Gastroesophageal sphincter (tissue), 3 donors: ENCODE data around the gene NUP205.

Experiments used
- EP300 ChIP-seq: sonication (generic); formaldehyde crosslinking; IDR thresholded peaks from one replicate; pipeline ENCODE4 v1.6.1; 2017; ENCODE audit warnings: antibody characterized with exemption, mild to moderate bottlenecking
- POLR2A ChIP-seq, 2 donors: fragments of 450-650 bp; IDR thresholded peaks; one replicate each; pipeline ENCODE4 v1.6.1; 2017; ENCODE audit warnings: antibody characterized with exemption in 2 of 2, mild to moderate bottlenecking in 2 of 2, moderate library complexity in 1 of 2
- TF ChIP-seq, protein P1 (sequence below), 4 experiments: fragments of 200-600 bp in 2 of 4; fragments of 450-650 bp in 2 of 4; sonication (generic) in 1 of 4; IDR thresholded peaks; one replicate each; pipeline ENCODE4 v1.5.1; 2017 to 2019; ENCODE audit warnings: antibody characterized with exemption in 4 of 4, mild to moderate bottlenecking in 2 of 4, moderate library complexity in 2 of 4

DNA sequence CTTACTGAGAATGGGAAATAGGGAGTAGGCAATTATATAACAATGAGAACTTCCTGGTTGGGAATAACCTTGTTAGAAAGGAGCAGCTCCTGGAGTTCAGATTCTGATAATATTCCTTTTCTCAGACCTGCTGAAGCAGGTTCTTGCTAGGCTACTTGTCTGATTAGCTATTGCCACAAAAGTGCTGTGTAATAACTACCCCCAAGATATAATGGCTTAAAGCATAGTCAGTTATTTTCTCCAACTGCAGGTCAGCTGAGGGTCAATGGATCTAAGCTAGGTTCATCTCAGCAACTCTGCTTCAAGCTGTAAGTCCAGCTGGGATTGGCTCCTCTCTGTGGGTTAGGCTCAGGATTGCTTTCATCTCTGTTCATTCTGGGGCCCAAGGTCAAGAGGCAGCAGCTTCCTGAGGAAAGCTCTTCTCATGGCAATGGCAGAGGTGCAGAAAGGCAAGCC is 38.5 kb upstream of the NUP205 start:
- TF ChIP-seq, protein P1, sequence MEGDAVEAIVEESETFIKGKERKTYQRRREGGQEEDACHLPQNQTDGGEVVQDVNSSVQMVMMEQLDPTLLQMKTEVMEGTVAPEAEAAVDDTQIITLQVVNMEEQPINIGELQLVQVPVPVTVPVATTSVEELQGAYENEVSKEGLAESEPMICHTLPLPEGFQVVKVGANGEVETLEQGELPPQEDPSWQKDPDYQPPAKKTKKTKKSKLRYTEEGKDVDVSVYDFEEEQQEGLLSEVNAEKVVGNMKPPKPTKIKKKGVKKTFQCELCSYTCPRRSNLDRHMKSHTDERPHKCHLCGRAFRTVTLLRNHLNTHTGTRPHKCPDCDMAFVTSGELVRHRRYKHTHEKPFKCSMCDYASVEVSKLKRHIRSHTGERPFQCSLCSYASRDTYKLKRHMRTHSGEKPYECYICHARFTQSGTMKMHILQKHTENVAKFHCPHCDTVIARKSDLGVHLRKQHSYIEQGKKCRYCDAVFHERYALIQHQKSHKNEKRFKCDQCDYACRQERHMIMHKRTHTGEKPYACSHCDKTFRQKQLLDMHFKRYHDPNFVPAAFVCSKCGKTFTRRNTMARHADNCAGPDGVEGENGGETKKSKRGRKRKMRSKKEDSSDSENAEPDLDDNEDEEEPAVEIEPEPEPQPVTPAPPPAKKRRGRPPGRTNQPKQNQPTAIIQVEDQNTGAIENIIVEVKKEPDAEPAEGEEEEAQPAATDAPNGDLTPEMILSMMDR (IDR thresholded peaks at IDR 0.05) = no peak
- no peak for TF ChIP-seq POLR2A (IDR thresholded peaks at IDR 0.05)
- TF ChIP-seq EP300 = no peak
